HG02938 (cell line): ENCODE measurements around the gene ZFYVE9.

Experiments used
- ATAC-seq: cut with Tn5 transposase; IDR thresholded peaks from one replicate; pipeline ENCODE4 v1.9.1; 2021; ENCODE audit warnings: mild to moderate bottlenecking, moderate library complexity; ENCODE audit not compliant: unreplicated experiment

The ZFYVE9 gene

DNA sequence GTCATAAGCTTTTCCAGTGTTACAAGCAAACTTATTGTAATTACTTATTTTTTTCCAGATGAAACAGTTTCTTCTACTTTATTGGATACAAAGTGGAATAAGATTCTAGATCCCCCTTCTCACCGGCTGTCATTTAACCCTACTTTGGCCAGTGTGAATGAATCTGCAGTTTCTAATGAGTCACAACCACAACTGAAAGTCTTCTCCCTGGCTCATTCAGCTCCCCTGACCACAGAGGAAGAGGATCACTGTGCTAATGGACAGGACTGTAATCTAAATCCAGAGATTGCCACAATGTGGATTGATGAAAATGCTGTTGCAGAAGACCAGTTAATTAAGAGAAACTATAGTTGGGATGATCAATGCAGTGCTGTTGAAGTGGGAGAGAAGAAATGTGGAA, 95.5 kb downstream of the ZFYVE9 start:
- no peak for ATAC-seq

- no peak for ATAC-seq
Measured at GRCh38 chr1:52238474-52238873, 96.6 kb downstream of the ZFYVE9 start.

DNA sequence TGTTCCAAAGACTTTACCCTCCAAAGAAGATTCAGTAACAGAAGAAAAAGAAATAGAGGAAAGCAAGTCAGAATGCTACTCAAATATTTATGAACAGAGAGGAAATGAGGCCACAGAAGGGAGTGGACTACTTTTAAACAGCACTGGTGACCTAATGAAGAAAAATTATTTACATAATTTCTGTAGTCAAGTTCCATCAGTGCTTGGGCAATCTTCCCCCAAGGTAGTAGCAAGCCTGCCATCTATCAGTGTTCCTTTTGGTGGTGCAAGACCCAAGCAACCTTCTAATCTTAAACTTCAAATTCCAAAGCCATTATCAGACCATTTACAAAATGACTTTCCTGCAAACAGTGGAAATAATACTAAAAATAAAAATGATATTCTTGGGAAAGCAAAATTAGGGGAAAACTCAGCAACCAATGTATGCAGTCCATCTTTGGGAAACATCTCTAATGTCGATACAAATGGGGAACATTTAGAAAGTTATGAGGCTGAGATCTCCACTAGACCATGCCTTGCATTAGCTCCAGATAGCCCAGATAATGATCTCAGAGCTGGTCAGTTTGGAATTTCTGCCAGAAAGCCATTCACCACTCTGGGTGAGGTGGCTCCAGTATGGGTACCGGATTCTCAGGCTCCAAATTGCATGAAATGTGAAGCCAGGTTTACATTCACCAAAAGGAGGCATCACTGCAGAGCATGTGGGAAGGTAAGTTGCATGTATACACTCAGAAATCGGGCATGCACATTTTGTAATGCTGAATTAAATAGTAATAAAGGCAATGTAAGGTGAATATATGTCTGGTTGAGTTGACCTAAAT, 97.2 kb downstream of the ZFYVE9 start:
- no peak for ATAC-seq

- ATAC-seq = peak; percentile 56
Measured at GRCh38 chr1:52239708-52240001, 97.8 kb downstream of the ZFYVE9 start.

GRCh38 chr1:52240592-52241210, 98.8 kb downstream of the ZFYVE9 start:
- ATAC-seq = no peak

DNA sequence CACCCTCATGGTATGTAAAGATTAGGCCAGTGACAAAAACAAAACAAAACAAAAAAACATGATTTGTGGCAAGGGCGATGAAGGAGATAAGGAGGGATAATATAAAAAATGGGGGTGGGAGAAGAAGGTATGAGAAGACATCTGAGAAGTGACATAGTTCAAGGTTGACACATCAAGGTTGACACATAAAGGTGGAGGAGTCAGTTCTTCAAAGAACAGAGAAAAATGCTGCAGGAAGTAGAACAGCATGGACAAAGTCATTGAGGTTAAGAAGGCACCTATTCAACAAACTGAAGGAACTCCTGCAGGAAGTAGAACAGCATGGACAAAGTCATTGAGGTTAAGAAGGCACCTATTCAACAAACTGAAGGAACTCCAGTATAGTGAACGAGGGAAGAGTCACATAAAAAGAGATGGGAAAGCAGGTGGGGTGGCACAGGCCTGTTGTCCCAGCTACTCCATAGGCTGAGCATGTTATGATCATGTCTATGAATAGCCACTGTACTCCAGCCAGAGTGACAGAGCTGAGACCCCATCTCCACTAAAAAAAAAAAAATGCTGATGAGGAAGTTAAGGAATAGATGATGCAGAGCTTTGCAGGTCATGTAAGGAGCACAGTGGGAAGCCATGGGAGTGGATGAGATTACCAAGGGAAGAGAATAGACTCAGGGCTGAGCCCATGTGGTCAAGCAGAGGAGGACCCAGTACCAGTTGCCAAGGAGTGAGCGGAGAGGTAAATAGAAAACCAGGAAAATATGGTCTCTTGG, 101.5 kb downstream of the ZFYVE9 start:
- ATAC-seq = no peak

- no peak for ATAC-seq
Measured at GRCh38 chr1:52249831-52250230, 107.9 kb downstream of the ZFYVE9 start.

DNA sequence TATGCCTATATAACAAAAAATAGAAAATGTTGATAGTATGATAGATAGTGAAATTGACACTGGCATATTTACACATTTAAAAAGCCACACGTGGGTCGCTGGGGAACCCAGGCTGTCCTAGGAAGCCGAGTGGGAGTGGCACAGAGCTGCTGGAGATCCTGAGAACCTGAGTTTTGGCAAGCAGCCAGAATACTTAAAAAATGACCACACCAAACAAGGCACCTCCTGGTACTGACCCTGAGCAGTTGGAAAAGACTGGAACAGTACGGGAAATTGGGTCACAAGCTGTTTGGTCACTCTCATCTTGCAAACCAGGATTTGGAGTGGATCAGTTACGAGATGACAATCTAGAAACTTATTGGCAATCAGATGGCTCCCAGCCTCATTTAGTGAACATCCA, 111.5 kb downstream of the ZFYVE9 start:
- ATAC-seq = no peak

GRCh38 chr1:52259886-52260285, 118.0 kb downstream of the ZFYVE9 start:
- no peak for ATAC-seq

DNA sequence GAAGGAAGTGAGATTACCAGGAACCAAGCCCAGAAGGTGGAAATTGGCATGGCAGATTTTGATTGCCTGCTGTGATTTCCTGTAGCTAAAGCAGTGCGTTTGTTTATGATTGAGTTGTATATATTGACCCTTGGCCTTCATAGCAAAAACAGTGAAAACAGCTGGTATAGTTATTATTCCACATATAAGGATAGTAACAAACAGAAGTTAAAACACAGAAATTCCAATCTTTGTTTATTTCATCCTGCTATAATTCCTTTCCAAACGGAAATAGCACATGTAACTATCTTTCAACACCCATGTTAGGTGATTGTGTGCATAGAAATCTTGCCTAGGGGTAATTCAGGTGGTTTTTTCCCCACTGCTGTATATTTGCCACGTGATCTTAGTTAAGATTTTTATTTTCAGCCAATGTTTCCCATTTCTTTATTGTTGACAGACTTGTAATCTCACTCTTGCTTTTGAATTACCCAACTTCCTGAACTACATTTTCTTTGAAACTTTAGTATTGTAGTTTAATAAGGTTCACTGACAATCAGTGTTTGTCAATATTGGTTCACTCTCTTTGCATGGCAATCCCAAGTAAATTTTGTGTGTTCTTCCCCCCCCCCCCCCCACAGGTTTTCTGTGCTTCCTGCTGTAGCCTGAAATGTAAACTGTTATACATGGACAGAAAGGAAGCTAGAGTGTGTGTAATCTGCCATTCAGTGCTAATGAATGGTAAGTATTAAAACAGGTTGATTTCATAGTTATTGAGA, 121.4 kb downstream of the ZFYVE9 start:
- no peak for ATAC-seq

GRCh38 chr1:52264530-52265115, 122.7 kb downstream of the ZFYVE9 start:
- ATAC-seq = no peak

DNA sequence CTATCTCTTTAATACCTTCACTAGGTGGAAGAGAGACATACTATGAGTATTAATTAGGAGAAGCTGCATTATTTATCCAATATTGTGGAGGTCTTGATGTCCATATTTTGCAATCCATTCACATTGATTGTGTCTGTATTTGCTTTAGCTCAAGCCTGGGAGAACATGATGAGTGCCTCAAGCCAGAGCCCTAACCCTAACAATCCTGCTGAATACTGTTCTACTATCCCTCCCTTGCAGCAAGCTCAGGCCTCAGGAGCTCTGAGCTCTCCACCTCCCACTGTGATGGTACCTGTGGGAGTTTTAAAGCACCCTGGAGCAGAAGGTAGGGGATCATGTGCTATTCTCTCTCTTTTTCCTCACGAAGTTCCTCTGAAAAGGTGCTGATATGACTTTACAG, 124.6 kb downstream of the ZFYVE9 start:
- ATAC-seq = no peak

DNA sequence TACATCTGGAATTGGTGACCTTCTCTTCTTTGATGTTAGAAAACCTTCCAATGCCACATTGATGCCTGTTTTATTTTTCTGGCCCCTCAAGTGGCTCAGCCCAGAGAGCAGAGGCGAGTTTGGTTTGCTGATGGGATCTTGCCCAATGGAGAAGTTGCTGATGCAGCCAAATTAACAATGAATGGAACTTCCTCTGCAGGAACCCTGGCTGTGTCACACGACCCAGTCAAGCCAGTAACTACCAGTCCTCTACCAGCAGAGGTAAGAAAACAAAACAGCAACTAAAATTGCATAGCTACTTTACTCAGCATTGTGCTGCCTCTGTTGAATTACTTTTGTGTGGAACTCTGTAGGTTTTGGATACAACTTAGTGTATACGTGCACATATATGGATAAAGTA, 126.5 kb downstream of the ZFYVE9 start:
- ATAC-seq = no peak

- ATAC-seq = no peak
Measured at GRCh38 chr1:52281518-52281917, 139.6 kb downstream of the ZFYVE9 start.

DNA sequence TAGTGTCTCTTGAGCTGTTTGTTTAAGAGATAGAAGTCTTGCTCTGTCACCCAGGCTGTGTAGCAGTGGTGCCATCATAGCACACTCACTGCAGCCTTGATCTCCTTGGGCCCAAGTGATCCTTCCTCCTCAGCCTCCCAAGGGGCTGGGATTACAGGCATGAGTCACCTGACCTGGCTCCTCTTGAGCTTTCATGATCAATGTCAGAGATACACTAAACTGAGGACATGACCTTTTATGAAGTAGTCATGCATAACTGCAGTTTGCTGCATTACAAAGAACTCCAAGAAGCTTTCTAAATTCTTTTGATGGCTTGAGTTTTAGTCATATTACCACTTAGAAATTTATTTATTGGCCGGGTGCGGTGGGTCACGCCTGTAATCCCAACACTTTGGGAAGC, 146.4 kb downstream of the ZFYVE9 start:
- no peak for ATAC-seq

GRCh38 chr1:52294580-52294979, 152.7 kb downstream of the ZFYVE9 start:
- no peak for ATAC-seq

DNA sequence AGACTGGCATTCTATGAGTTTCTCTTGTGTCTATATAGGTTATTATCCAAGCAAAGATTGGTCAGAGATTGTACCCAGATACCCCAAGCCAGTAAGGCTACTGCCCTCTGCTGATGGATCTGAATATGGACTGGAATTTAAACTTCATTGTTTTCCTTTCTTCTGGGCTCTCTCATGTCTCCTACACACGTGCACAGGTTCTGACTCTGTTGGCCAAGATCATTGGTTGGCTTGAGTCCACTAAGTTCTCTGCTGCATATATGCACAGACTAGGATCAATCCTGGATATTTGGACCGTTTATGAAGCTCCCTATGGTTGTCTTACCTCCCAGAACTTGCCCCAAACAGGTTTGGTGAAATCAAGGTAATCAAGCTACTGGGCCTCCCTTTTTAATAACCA, 154.5 kb downstream of the ZFYVE9 start:
- ATAC-seq = no peak

GRCh38 chr1:52305417-52306226, 163.7 kb downstream of the ZFYVE9 start:
- ATAC-seq = no peak

GRCh38 chr1:52306227-52307006, 164.5 kb downstream of the ZFYVE9 start:
- no peak for ATAC-seq
